Skin of body (tissue), 3 donors: ENCODE measurements around the gene CLDND1. TPM values are rescaled to one million over a fixed set of nuclear protein-coding genes. Genes with fewer than 3 reads are reported as not detected.

Source experiments
- DNase-seq: peaks from one replicate; lab custom pipeline; 2025; lab: John Stamatoyannopoulos, UW
- small RNA-seq: library from RNA; depleted of rRNA; stranded (forward); fragments of <200 nt; gene quantifications from one replicate; pipeline ENCODE3, GENCODE V24; 2014; ENCODE audit warnings: low replicate concordance
- total RNA-seq: library from RNA; depleted of rRNA; stranded (reverse); fragments of >200 nt; gene quantifications from one replicate; pipeline ENCODE4 v1.2.3, GENCODE V29; 2014

Gene CLDND1
- total RNA-seq, 1 donor from 2014 or later, result 93.3 TPM

DNA sequence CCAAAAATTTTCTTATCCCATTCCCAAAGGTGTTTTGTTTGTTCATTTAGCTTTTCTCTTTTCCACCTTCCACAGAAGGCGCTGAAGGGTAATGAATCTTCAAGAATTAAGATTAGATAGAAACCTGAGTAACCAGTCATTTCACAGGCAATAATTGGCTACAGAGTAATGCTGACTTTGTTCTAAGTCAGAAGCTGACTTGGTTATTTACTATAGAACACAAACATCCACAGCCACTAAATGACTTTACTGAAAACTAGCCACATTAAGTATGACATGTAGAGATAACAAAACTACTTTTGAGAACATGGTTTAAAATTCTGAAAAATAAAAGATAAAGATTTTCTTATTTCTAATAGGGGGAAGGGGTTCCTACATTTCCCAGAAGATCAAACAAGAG, 7.8 kb downstream of the CLDND1 start:
- DNase-seq, result no peak

DNA sequence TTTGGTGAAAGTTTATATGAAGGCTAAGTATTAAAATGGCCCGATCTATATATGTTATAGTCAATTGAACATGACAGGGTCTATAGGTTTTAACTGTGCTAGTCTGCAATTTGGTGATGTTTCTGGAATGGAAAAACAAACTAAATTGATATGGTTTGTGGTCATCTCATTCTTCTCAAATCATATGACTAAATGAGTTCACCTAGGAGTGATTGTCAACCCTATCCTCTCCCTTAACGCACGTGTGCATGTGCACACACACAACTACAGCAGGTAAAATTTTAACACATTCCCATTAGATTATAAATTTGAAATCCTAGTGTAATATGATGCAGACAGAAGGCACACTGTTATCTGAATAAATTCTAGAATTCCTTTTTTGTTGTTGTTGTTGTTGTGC, 9.0 kb downstream of the CLDND1 start:
- DNase-seq, result no peak

- DNase-seq, result no peak
These were observed 9.6 kb downstream of the CLDND1 start for GRCh38 chr3:98513091-98513511.

DNA sequence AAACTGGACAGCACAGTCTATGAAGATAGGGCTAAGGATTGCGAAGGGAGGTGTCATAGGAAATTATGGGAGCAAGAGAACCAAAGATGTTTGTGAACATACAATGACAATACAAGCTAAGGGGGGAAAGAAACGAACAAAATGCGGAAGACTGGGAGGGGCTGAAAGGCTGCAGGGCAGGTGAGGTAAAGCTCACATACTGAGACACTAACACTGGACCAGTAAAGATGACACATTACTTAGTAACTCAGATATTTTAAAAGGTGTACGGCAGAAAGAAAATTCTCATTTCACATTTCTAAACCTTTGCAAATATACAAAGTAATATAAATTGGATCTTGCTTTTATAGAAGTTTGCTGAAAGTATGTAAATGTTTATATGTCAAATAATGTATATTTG, 10.1 kb downstream of the CLDND1 start:
- no peak for DNase-seq

DNA sequence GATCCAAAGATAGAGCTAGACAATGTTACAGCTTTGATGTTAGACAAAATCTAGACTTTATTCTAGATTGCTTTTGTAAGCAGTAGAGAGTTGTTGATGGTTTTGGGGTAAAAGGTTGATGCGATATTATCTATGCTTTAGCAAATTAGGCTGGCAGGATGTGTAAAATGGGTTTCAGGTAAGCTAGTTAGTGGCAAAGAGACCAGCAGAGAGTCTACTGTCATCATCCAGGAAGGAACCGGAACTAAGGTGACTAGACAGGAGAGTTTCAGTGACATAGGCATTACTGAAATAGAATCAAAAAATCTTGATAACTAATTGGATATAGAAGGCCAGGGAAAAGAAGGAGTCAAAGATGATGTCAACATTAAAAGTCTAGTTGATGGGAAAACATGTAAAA, 14.1 kb downstream of the CLDND1 start:
- no peak for DNase-seq

- DNase-seq, result no peak
These were observed 18.2 kb downstream of the CLDND1 start for GRCh38 chr3:98504539-98504938.

DNA sequence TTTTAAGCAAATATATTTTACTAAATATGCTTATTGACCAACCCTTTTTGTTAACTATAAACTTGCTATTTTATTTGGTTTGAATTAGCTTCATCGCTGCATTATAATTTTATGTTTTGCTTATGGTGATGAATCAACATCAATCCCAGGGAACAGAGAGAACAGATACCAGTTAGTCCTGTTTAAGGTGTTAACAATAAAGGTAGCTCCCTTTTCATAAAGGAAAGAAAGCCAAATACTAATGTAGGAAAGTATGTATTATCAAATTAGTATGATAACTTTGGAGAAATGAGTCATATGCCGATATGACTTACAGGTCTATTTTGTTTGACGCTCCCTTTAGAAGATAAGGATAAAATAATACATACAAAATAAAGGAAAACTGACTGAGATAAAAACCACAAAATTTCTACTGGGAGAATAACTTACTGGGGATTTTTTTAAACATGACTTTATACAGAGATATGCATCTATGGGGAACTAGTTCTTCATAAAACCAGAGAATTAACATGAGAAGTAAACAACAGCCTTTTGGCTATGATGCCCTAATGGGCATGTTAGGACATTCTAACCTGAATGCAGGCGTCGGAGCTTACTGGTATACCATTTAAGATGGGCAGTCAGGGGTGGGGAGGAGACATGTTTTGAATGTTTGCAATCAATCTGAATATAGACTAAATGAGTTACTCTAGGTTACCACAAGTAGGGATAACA, 20.7 kb downstream of the CLDND1 start:
- no peak for DNase-seq

DNA sequence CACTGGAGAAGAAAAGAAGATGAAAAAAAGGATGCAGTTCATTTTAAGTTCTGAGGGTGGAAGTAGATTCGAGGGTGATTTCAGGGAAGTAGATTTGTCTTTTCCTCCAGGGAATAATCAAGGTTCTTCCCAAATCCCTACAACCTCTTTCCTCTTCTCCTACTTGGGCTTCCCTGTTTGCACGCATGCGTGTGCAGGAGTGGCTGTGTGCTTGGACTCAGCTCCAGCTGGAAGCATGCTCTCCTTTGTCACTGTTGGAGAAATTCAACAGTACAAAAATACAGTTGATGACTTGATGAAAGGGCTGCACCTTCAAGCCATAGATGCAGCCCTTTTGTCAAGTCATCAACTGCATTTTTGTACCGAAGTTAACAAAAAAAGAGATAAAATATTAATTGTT, 21.4 kb downstream of the CLDND1 start:
- DNase-seq, result no peak

GRCh38 chr3:98500019-98500418, 22.7 kb downstream of the CLDND1 start:
- no peak for DNase-seq

GRCh38 chr3:98497381-98497780, 25.3 kb downstream of the CLDND1 start, which contains the start of gene OR5K2:
OR5K2 (plus strand) TSS chr3:98497681; CDS start chr3:98497681, 0 bp downstream.
- DNase-seq, result no peak

- no peak for DNase-seq
These were observed 39.1 kb downstream of the CLDND1 start for GRCh38 chr3:98483626-98484025.

GRCh38 chr3:98482717-98483482, 39.8 kb downstream of the CLDND1 start:
- no peak for DNase-seq

Small RNA genes lying within 50 kb of the gene (small RNA-seq; reads per million reads assigned to genes)
- not detected for gene RPL38P4

Other genes with a start within 250 kb of the CLDND1 start
- gene OR5H2, start 240.4 kb downstream of the CLDND1 start, total RNA-seq, result not detected
- not detected for gene OR5K4, start 169.0 kb downstream of the CLDND1 start, total RNA-seq
- not detected for gene OR5K3, start 132.2 kb downstream of the CLDND1 start, total RNA-seq
- not detected for gene OR5K1, start 59.7 kb downstream of the CLDND1 start, total RNA-seq
- not detected for gene OR5K2, start 25.2 kb downstream of the CLDND1 start, total RNA-seq
- not detected for gene GPR15, start 9.1 kb upstream of the CLDND1 start, total RNA-seq
- gene CPOX, start 70.7 kb upstream of the CLDND1 start, total RNA-seq, result 16.1 TPM
- gene ST3GAL6, start 240.4 kb upstream of the CLDND1 start, total RNA-seq, result 11.2 TPM